B cell (primary cell): ENCODE results near the gene UPB1.

ENCODE experiments used
- EZH2 ChIP-seq: IDR thresholded peaks from 2 replicates; pipeline ENCODE4 v1.6.1; 2012; ENCODE audit warnings: borderline replicate concordance, low read depth, mild to moderate bottlenecking, moderate library complexity, low read length; ENCODE audit not compliant: insufficient read depth, poor library complexity, severe bottlenecking
- TF ChIP-seq, protein P1 (sequence below): fragments of 200-600 bp; IDR thresholded peaks from one replicate; pipeline ENCODE4 v1.8.0; 2022; ENCODE audit warnings: antibody characterized with exemption, mild to moderate bottlenecking

DNA sequence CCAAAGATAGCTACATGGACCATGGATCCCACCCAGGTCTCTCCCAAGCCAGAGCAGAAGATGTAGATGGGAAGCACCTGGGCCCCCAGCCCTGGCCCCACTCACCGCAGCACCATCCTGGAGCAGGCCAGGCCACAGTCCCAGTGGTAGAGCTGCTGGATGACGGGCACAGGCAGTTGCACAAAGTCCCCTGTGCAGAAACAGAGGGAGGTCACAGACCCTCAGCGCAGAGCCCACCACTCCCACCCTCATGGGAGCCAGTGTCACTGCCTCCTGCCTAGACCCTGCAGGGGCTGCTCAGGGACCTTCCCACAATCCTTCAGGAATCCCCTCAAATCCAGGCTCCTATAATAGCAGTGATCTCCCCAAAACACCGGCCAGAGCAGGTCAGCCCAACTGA lies 53.7 kb downstream of the UPB1 start:
- TF ChIP-seq, protein P1, sequence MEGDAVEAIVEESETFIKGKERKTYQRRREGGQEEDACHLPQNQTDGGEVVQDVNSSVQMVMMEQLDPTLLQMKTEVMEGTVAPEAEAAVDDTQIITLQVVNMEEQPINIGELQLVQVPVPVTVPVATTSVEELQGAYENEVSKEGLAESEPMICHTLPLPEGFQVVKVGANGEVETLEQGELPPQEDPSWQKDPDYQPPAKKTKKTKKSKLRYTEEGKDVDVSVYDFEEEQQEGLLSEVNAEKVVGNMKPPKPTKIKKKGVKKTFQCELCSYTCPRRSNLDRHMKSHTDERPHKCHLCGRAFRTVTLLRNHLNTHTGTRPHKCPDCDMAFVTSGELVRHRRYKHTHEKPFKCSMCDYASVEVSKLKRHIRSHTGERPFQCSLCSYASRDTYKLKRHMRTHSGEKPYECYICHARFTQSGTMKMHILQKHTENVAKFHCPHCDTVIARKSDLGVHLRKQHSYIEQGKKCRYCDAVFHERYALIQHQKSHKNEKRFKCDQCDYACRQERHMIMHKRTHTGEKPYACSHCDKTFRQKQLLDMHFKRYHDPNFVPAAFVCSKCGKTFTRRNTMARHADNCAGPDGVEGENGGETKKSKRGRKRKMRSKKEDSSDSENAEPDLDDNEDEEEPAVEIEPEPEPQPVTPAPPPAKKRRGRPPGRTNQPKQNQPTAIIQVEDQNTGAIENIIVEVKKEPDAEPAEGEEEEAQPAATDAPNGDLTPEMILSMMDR = no peak
- no peak for TF ChIP-seq EZH2
